Prostate gland (tissue), 2 donors: ENCODE measurements around the gene TECR. TPM values are rescaled to one million over a fixed set of nuclear protein-coding genes. Genes with fewer than 3 reads are reported as not detected.
"Not testable (repeated sequence)": the region's sequence is repeated elsewhere in the genome, so short reads cannot be mapped to it uniquely, and the experiment has no call there.

Experiments used
- DNase-seq: peaks from one replicate; pipeline ENCODE4 v3.0.0-alpha.2; 2019; ENCODE audit warnings: low spot score
- H3K27ac ChIP-seq, 2 donors: fragments of 200-600 bp; sonication (generic); 2 replicates each; pipeline ENCODE4 v1.5.1; 2017 to 2019
- H3K27me3 ChIP-seq: fragments of 200-600 bp; sonication (generic); replicated peaks from 2 replicates; pipeline ENCODE4 v1.5.1; 2019; ENCODE audit not compliant: insufficient read depth
- H3K36me3 ChIP-seq, 2 donors: fragments of 200-600 bp; sonication (generic); 1 replicate in 1 of 2; 2 replicates in 1 of 2; pipeline versions ENCODE4 v1.5.1 to v1.8.1; 2017 to 2019
- H3K4me1 ChIP-seq: fragments of 200-600 bp; sonication (generic); replicated peaks from 2 replicates; pipeline ENCODE4 v1.5.1; 2019
- H3K4me3 ChIP-seq, 2 donors: fragments of 200-600 bp; sonication (generic); 2 replicates each; pipeline ENCODE4 v1.5.1; 2017 to 2019
- H3K9me3 ChIP-seq: fragments of 200-600 bp; sonication (generic); 2 replicates; pipeline ENCODE4 v1.5.1; 2017
- CTCF ChIP-seq, 4 experiments: fragments of 200-600 bp in 2 of 4; fragments of 450-650 bp in 2 of 4; sonication (generic) in 2 of 4; IDR thresholded peaks; 1 replicate in 3 of 4; 2 replicates in 1 of 4; pipeline ENCODE4 v1.5.1; 2016 to 2019; ENCODE audit warnings: antibody characterized with exemption in 4 of 4, mild to moderate bottlenecking in 2 of 4, moderate library complexity in 2 of 4
- POLR2A ChIP-seq: fragments of 450-650 bp; IDR thresholded peaks from one replicate; pipeline ENCODE4 v1.6.1; 2016; ENCODE audit warnings: antibody characterized with exemption, mild to moderate bottlenecking
- POLR2AphosphoS5 ChIP-seq: sonication (generic); formaldehyde crosslinking; IDR thresholded peaks from one replicate; pipeline ENCODE4 v1.6.1; 2017; ENCODE audit warnings: antibody characterized with exemption
- WGBS: methylation state at CpG from one replicate; pipeline ENCODE4 v1.1.5; 2018; 5-methylcytosine and 5-hydroxymethylcytosine counted together
- intact Hi-C: fragments of 100-400 bp; cut with DNase I; formaldehyde crosslinking; loops from one replicate; pipeline ENCODE4 v1.14.2; 2022
- total RNA-seq, 2 donors: library from RNA; depleted of rRNA; stranded (reverse); fragments of >200 nt; gene quantifications; one replicate each; pipeline ENCODE4 v1.1.0, GENCODE V29; 2016

The TECR gene
- total RNA-seq, 2 donors from 2014 or later = 137 to 154 TPM

DNA sequence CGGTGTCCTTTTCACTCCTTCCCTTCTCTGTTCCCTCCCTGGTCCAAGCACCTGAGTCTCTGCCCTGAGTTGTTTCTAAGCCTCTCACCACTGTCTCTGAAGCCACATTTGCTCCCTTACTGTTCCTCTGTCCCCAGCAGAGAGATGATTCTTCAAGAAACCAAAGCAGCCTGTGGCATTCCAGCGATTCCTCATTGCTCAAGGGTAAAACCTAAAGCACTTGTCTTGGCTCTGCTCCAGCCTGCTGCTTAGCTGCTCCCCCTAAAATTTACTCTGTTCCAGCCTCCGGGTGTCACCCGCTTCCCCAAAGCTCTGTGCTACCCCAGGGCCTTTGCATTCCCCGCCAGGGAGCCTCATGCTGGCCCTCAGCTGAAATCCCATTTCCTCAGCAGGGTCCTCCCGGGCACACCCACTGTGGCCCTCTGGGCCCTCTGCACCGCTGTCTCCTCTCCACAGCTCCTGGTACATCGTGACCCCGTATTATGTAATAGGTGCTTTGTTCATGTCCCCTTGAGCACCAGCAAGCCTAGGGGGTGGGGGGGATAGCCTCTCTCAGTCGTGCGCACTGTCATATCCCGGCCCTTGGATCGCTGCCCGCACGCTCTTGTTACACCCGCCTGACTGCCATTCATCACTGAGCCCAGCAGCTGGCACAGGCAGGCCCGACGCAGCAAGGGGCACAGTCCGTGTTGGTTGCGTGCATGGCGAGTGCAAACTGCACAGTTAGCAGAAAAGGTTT lies 15.8 kb downstream of the TECR start:
- no peaks in the 10 kb centered on the region for H3K9me3 ChIP-seq
- peaks cover 7% of the 10 kb centered on the region for H3K4me1 ChIP-seq
- intact Hi-C loops = no loop called here
- no peak overlapping the region for H3K4me3 ChIP-seq
- DNase-seq = peak; percentile 77
- WGBS = 57% methylated on average over 20 of the region's 21 CpGs
- TF ChIP-seq POLR2AphosphoS5 (no peak), POLR2A (no peak), CTCF (IDR thresholded peaks at IDR 0.05) (no peak)
- H3K27ac ChIP-seq = peak overlapping the region; percentile 53 to 59
- no peaks in the 10 kb centered on the region for H3K36me3 ChIP-seq
- no peaks in the 10 kb centered on the region for H3K27me3 ChIP-seq

GRCh38 chr19:14545716-14546082 lies 16.3 kb downstream of the TECR start:
- TF ChIP-seq CTCF (IDR thresholded peaks at IDR 0.05) (no peak), POLR2A (no peak), POLR2AphosphoS5 (no peak)
- intact Hi-C loops = no loop called here
- 65% methylated on average over 9 of the region's 9 CpGs for WGBS
- Histone ChIP-seq H3K9me3 (no peaks in the 10 kb centered on the region), H3K4me1 (peaks cover 12% of the 10 kb centered on the region), H3K4me3 (no peak overlapping the region), H3K27ac (peak overlapping the region; percentile 53 to 59), H3K27me3 (no peaks in the 10 kb centered on the region), H3K36me3 (no peaks in the 10 kb centered on the region)
- DNase-seq = no peak

GRCh38 chr19:14550201-14550754 lies 20.9 kb downstream of the TECR start:
- intact Hi-C loops = no loop called here
- no peaks in the 10 kb centered on the region for H3K36me3 ChIP-seq
- TF ChIP-seq POLR2A (peak; percentile 32), CTCF (IDR thresholded peaks at IDR 0.05) (peak in 1 of 4 experiments; percentile 22), POLR2AphosphoS5 (peak; percentile 65)
- peak; percentile 86 for DNase-seq
- peak overlapping the region; percentile 69 to 77 for H3K27ac ChIP-seq
- H3K4me1 ChIP-seq = peaks cover 31% of the 10 kb centered on the region
- 37% methylated on average over 15 of the region's 15 CpGs for WGBS
- H3K27me3 ChIP-seq = no peaks in the 10 kb centered on the region
- no peaks in the 10 kb centered on the region for H3K9me3 ChIP-seq
- H3K4me3 ChIP-seq = no peak overlapping the region

- H3K4me1 ChIP-seq = peaks cover 34% of the 10 kb centered on the region
- intact Hi-C loops, H3K36me3 ChIP-seq, H3K27me3 ChIP-seq, H3K9me3 ChIP-seq, H3K4me3 ChIP-seq: not testable (repeated sequence)
- peak; percentile 71 for DNase-seq
- peak overlapping the region; percentile 69 to 77 for H3K27ac ChIP-seq
- TF ChIP-seq POLR2AphosphoS5 = peak; percentile 52
- TF ChIP-seq POLR2A = peak; percentile 25
- TF ChIP-seq CTCF (IDR thresholded peaks at IDR 0.05) = peak in 3 of 4 experiments; percentile 37 to 64 (median 50)
- WGBS = 52% methylated on average over 12 of the region's 12 CpGs
These were observed 22.0 kb downstream of the TECR start for GRCh38 chr19:14551134-14552005.

GRCh38 chr19:14552006-14552360 lies 22.6 kb downstream of the TECR start:
- H3K4me3 ChIP-seq, H3K27me3 ChIP-seq, H3K36me3 ChIP-seq, intact Hi-C loops, H3K9me3 ChIP-seq, DNase-seq: not testable (repeated sequence)
- H3K4me1 ChIP-seq = peaks cover 37% of the 10 kb centered on the region
- peak overlapping the region; percentile 31 to 77 for H3K27ac ChIP-seq
- WGBS = 91% methylated on average over 8 of the region's 8 CpGs
